Tibial artery (tissue), 4 donors: Measurements from ENCODE around the gene CTSC.

Source experiments
- DNase-seq, 2 donors: peaks; one replicate each; pipeline ENCODE4 v3.0.0-alpha.2; 2019
- H3K27ac ChIP-seq, 2 donors: fragments of 200-600 bp; sonication (generic) in 1 of 2; 1 replicate in 1 of 2; 2 replicates in 1 of 2; pipeline ENCODE4 v1.5.1; 2018 to 2019; ENCODE audit warnings: mild to moderate bottlenecking in 1 of 2
- H3K27me3 ChIP-seq, 2 donors: fragments of 200-600 bp; sonication (generic) in 1 of 2; one replicate each; pipeline versions ENCODE4 v1.5.1 to v1.6.0; 2016 to 2019
- H3K36me3 ChIP-seq, 3 donors: fragments of 200-600 bp; sonication (generic) in 2 of 3; one replicate each; pipeline ENCODE4 v1.5.1; 2016 to 2019; ENCODE audit warnings: mild to moderate bottlenecking in 2 of 3
- H3K4me1 ChIP-seq, 4 donors: fragments of 200-600 bp; sonication (generic) in 2 of 4; 1 replicate in 3 of 4; 2 replicates in 1 of 4; pipeline ENCODE4 v1.5.1; 2016 to 2019
- H3K4me3 ChIP-seq, 2 donors: fragments of 200-600 bp; sonication (generic) in 1 of 2; 1 replicate in 1 of 2; 2 replicates in 1 of 2; pipeline ENCODE4 v1.5.1; 2018 to 2019; ENCODE audit warnings: mild to moderate bottlenecking in 2 of 2
- H3K9me3 ChIP-seq, 3 donors: fragments of 200-600 bp; sonication (generic) in 1 of 3; one replicate each; pipeline ENCODE4 v1.5.1; 2016 to 2019
- intact Hi-C: fragments of 100-400 bp; cut with DNase I; formaldehyde crosslinking; loops from one replicate; pipeline ENCODE4 v1.15.0; 2023; ENCODE audit warnings: low total_unique reads
- TF ChIP-seq, protein P1 (sequence below), 2 experiments: fragments of 200-600 bp in 1 of 2; fragments of 450-650 bp in 1 of 2; IDR thresholded peaks; one replicate each; pipeline ENCODE4 v1.5.1; 2017 to 2019; ENCODE audit warnings: antibody characterized with exemption in 2 of 2, mild to moderate bottlenecking in 1 of 2, moderate library complexity in 1 of 2

The CTSC gene

DNA sequence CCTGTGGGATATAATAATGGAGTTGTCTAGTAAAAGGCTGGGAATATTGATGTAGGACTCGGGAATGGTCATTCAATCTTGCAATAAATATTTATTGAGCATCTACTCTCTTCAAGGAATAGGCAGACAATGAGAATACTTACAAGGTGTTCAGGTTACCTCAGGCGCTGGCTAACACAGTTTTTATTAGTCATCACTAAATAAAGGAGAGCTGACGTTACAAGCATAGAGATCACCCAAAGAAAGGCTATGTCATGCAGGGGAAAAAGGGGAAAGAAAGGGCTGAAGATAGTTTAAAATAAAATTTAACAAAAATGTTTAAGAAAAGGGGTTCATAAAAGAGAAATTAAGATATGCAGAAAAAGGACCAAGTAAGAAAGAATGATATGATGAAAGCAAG lies 15.8 kb upstream of the CTSC start:
- intact Hi-C loops, result no loop called here
- no peak for DNase-seq
- TF ChIP-seq, protein P1, sequence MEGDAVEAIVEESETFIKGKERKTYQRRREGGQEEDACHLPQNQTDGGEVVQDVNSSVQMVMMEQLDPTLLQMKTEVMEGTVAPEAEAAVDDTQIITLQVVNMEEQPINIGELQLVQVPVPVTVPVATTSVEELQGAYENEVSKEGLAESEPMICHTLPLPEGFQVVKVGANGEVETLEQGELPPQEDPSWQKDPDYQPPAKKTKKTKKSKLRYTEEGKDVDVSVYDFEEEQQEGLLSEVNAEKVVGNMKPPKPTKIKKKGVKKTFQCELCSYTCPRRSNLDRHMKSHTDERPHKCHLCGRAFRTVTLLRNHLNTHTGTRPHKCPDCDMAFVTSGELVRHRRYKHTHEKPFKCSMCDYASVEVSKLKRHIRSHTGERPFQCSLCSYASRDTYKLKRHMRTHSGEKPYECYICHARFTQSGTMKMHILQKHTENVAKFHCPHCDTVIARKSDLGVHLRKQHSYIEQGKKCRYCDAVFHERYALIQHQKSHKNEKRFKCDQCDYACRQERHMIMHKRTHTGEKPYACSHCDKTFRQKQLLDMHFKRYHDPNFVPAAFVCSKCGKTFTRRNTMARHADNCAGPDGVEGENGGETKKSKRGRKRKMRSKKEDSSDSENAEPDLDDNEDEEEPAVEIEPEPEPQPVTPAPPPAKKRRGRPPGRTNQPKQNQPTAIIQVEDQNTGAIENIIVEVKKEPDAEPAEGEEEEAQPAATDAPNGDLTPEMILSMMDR (IDR thresholded peaks at IDR 0.05), result no peak
- no peaks in the 10 kb centered on the region for H3K27me3 ChIP-seq
- no peak overlapping the region for H3K27ac ChIP-seq
- no peaks in the 10 kb centered on the region for H3K4me1 ChIP-seq
- no peak overlapping the region for H3K4me3 ChIP-seq
- H3K36me3 ChIP-seq, result no peaks in the 10 kb centered on the region
- H3K9me3 ChIP-seq, result no peaks in the 10 kb centered on the region

DNA sequence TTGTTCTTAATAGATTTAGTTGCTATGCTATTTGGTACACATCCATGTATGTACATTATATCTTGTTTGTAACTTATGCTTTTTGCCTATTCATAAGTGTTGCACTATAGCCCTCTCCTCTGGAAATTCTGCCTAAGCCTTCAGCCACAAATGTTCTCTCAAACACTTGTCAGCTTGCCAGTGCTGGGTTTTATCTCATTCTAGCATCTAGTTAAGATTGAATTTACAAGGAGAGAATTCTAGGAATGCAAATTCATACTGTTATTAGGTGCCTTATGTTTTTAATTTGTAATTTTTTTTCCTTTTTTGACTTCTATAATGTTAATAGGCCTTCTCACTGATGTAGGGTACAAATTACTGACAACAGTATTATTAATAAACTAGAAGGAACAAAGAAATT lies 14.6 kb upstream of the CTSC start:
- H3K4me3 ChIP-seq, result no peak overlapping the region
- intact Hi-C loops, result no loop called here
- no peaks in the 10 kb centered on the region for H3K36me3 ChIP-seq
- H3K9me3 ChIP-seq, result no peaks in the 10 kb centered on the region
- TF ChIP-seq, protein P1 (IDR thresholded peaks at IDR 0.05), result no peak
- H3K27ac ChIP-seq, result no peak overlapping the region
- H3K4me1 ChIP-seq, result no peaks in the 10 kb centered on the region
- H3K27me3 ChIP-seq, result no peaks in the 10 kb centered on the region
- no peak for DNase-seq

DNA sequence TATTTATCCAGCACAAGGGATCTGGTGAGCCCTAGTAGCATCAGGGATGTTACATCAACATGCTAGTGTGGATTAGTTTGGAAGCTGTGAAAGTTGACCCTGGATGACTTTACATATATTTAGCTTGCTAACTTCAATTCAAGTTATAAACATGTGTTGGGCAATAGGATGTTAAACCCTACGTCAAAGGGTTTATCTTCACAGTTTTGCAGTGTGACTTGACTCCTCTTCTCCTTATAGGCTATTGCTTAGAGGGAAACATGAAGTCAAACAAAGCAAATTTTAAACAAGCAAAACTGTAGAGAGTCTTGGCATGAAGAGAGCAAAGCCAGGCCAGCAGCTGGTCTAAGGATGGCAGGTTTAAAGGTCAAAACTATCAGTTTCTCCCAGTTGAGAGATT lies 11.3 kb upstream of the CTSC start:
- Histone ChIP-seq H3K36me3 (no peaks in the 10 kb centered on the region), H3K27ac (no peak overlapping the region), H3K4me1 (no peaks in the 10 kb centered on the region), H3K4me3 (no peak overlapping the region), H3K9me3 (no peaks in the 10 kb centered on the region), H3K27me3 (no peaks in the 10 kb centered on the region)
- intact Hi-C loops, result no loop called here
- DNase-seq, result no peak
- TF ChIP-seq, protein P1 (IDR thresholded peaks at IDR 0.05), result no peak

DNA sequence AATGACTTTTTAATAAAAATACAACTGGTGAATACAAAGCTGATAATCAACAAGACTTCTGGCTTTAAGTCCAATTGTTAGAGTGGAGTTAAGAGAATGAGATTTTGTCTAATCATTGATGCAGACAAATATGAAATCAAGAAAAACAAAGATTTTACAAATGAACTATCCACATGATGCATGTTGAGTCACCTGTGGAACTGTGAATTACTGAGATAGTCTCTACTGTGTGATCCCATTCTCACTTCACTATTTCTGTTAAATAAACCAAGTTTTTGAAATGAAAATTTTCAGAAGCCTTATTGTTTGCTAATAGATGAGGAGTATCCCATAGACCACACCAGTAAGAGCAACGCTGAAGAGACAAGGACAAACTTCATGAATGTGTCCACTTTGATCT lies 8.4 kb upstream of the CTSC start:
- Histone ChIP-seq H3K9me3 (no peaks in the 10 kb centered on the region), H3K36me3 (no peaks in the 10 kb centered on the region), H3K27me3 (no peaks in the 10 kb centered on the region), H3K27ac (no peak overlapping the region), H3K4me1 (no peaks in the 10 kb centered on the region), H3K4me3 (no peak overlapping the region)
- TF ChIP-seq, protein P1 (IDR thresholded peaks at IDR 0.05), result no peak
- no peak for DNase-seq
- intact Hi-C loops, result no loop called here

DNA sequence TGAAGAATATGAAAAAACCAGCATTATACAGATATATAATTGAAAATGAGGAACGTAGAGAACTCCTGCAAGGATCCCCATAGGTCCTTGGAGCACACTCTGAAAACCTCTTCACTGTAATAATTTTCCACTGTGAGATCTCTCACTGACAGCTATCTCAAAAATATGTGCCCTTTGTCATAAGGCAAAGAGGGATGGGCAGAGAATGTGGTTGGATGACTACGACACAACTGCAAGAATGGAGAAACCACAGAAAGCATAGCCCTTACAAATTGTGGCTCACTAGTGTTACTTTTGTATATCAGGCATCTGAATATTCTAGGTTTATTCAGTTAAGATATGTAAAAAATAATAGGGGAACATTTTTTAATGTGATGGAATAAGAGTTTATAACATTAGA lies 7.9 kb upstream of the CTSC start:
- Histone ChIP-seq H3K27me3 (no peaks in the 10 kb centered on the region), H3K9me3 (no peaks in the 10 kb centered on the region), H3K36me3 (no peaks in the 10 kb centered on the region), H3K4me3 (no peak overlapping the region), H3K27ac (no peak overlapping the region), H3K4me1 (no peaks in the 10 kb centered on the region)
- TF ChIP-seq, protein P1 (IDR thresholded peaks at IDR 0.05), result no peak
- no peak for DNase-seq
- intact Hi-C loops, result no loop called here

DNA sequence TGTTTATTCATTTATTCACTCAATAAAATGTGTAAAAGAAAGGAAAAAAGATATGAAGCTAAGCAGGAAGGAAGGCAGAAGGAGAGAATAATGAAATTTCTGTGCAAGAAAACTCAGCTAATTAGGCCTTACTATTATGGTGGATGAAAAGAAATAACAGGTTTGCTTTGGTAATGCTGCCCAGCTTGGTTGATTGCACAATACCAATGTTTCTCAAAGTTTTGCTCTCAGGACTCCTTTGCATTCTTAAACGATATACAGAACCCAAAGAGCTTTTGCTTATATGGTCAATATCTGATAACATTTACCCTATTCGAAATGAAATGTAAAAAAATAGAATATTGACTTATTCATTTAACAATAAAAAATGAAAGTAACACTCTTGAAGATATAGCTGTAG lies 7.3 kb upstream of the CTSC start:
- Histone ChIP-seq H3K4me3 (no peak overlapping the region), H3K9me3 (no peaks in the 10 kb centered on the region), H3K4me1 (no peaks in the 10 kb centered on the region), H3K36me3 (no peaks in the 10 kb centered on the region), H3K27me3 (no peaks in the 10 kb centered on the region), H3K27ac (no peak overlapping the region)
- intact Hi-C loops, result no loop called here
- TF ChIP-seq, protein P1 (IDR thresholded peaks at IDR 0.05), result no peak
- no peak for DNase-seq
